OCI-LY7 (cell line): Measurements from ENCODE around the gene HSPD1. TPM values are rescaled to one million over a fixed set of nuclear protein-coding genes. Genes with fewer than 3 reads are reported as not detected.

Experiments used
- BruUV-seq: library from RNA; stranded (reverse); fragments of 400-500 nt; replicated peaks from 2 replicates; lab custom pipeline; 2021; lab: Mats Ljungman, UMichigan
- CTCF ChIA-PET: fragments of 300-600 bp; sonication (Branson Sonifier 250); formaldehyde crosslinking; loops from one replicate; lab custom pipeline; 2022; ENCODE audit warnings: antibody characterized with exemption; ENCODE audit not compliant: unreplicated experiment; lab: Charles Lee
- POLR2A ChIA-PET: fragments of 300-600 bp; sonication (Branson Sonifier 250); formaldehyde crosslinking; loops from one replicate; lab custom pipeline; 2022; ENCODE audit warnings: antibody characterized with exemption; lab: Charles Lee
- DNase-seq: peaks from one replicate; pipeline ENCODE4 v3.0.0-alpha.2; 2015; ENCODE audit warnings: low spot score
- H2AFZ ChIP-seq: fragments of 200-600 bp; sonication (generic), shearing (Covaris generic); 2 replicates; pipeline ENCODE4 v1.6.1; 2014; ENCODE audit warnings: mild to moderate bottlenecking, antibody characterized with exemption, low read length, moderate library complexity
- H3K27ac ChIP-seq: fragments of 200-600 bp; sonication (generic); 2 replicates; pipeline ENCODE4 v1.5.1; 2014; ENCODE audit warnings: mixed run types, low read depth, mild to moderate bottlenecking, moderate library complexity, low read length, inconsistent platforms; ENCODE audit not compliant: poor library complexity, severe bottlenecking
- H3K36me3 ChIP-seq: fragments of 200-600 bp; sonication (generic); 2 replicates; pipeline ENCODE4 v1.6.1; 2014; ENCODE audit warnings: mild to moderate bottlenecking, antibody characterized with exemption, low read length, moderate library complexity, mixed read lengths; ENCODE audit not compliant: insufficient read depth
- H3K4me1 ChIP-seq: fragments of 200-600 bp; sonication (generic); 2 replicates; pipeline ENCODE4 v1.5.1; 2014; ENCODE audit warnings: mild to moderate bottlenecking, low read length; ENCODE audit not compliant: insufficient read depth, poor library complexity, severe bottlenecking
- H3K4me2 ChIP-seq: fragments of 200-600 bp; sonication (generic); 2 replicates; pipeline ENCODE4 v1.6.1; 2014; ENCODE audit warnings: mild to moderate bottlenecking, low read length
- H3K4me3 ChIP-seq: fragments of 200-600 bp; sonication (generic); 2 replicates; pipeline ENCODE4 v1.5.1; 2014; ENCODE audit warnings: mild to moderate bottlenecking, low read depth, low read length; ENCODE audit not compliant: poor library complexity, severe bottlenecking
- H3K79me2 ChIP-seq: fragments of 200-600 bp; sonication (generic); 2 replicates; pipeline ENCODE4 v1.6.1; 2016; ENCODE audit warnings: low read depth, mild to moderate bottlenecking, low read length, moderate library complexity, mixed read lengths; ENCODE audit not compliant: insufficient read depth
- H3K9me2 ChIP-seq: fragments of 200-600 bp; sonication (generic); 2 replicates; pipeline ENCODE4 v1.6.1; 2016; ENCODE audit warnings: mild to moderate bottlenecking, low read length, mixed read lengths; ENCODE audit not compliant: insufficient read depth
- H3K9me3 ChIP-seq: fragments of 200-600 bp; sonication (generic); 2 replicates; pipeline ENCODE4 v1.6.1; 2014; ENCODE audit warnings: mild to moderate bottlenecking, mixed run types, low read length, mixed read lengths
- H4K20me1 ChIP-seq: fragments of 200-600 bp; sonication (generic); 2 replicates; pipeline ENCODE4 v1.6.1; 2014; ENCODE audit warnings: mild to moderate bottlenecking, antibody characterized with exemption, low read length, moderate library complexity, mixed read lengths; ENCODE audit not compliant: insufficient read depth
- CTCF ChIP-seq: fragments of 200-600 bp; sonication (generic); conservative IDR thresholded peaks from 2 replicates; pipeline ENCODE4 v1.5.1; 2014; ENCODE audit warnings: mild to moderate bottlenecking, antibody characterized with exemption, low read length, moderate library complexity, mixed read lengths
- EZH2phosphoT487 ChIP-seq: fragments of 200-600 bp; sonication (generic); IDR thresholded peaks from 2 replicates; pipeline ENCODE4 v1.6.1; 2018; ENCODE audit warnings: low read depth, borderline replicate concordance, mild to moderate bottlenecking, mixed run types, antibody characterized with exemption, low read length, moderate library complexity, mixed read lengths
- intact Hi-C: fragments of 100-400 bp; cut with micrococcal nuclease; formaldehyde crosslinking; loops from one replicate; pipeline ENCODE4 v1.10.0; 2022; ENCODE audit not compliant: unreplicated experiment
- total RNA-seq, 2 experiments: library from RNA; depleted of rRNA in 1 of 2; stranded (reverse); fragments of >200 nt in 1 of 2; shearing (Covaris generic) in 1 of 2; gene quantifications; 2 replicates each; pipeline ENCODE4 v1.2.3, GENCODE V29; 2014 to 2022

Gene HSPD1
- total RNA-seq, 2 experiments from 2014 or later, result 370 to 702 TPM

GRCh38 chr2:197538412-197538811 is 38.8 kb upstream of the HSPD1 start:
- Histone ChIP-seq H3K9me2 (no peaks in the 10 kb centered on the region), H3K4me1 (peaks cover 24% of the 10 kb centered on the region), H3K4me2 (no peak overlapping the region), H3K79me2 (peaks cover 57% of the 10 kb centered on the region; the same call in 1 of the 2 replicates), H2AFZ (no peak overlapping the region), H3K27ac (no peak overlapping the region), H4K20me1 (no peaks in the 10 kb centered on the region), H3K36me3 (peaks cover 96% of the 10 kb centered on the region), H3K9me3 (no peaks in the 10 kb centered on the region), H3K4me3 (no peak overlapping the region)
- intact Hi-C loops, result no loop called here
- TF ChIP-seq EZH2phosphoT487 (no peak), CTCF (no peak)
- no peak for DNase-seq
- BruUV-seq, result no TSS peak
- POLR2A ChIA-PET, result interaction anchor here (0.7 to 1.4 kb wide), 3 partner anchors 13 to 603 kb away, joined by 3 to 5 read pairs (median 4); no protein-coding TSS in a partner anchor
- CTCF ChIA-PET, result no interaction called here

DNA sequence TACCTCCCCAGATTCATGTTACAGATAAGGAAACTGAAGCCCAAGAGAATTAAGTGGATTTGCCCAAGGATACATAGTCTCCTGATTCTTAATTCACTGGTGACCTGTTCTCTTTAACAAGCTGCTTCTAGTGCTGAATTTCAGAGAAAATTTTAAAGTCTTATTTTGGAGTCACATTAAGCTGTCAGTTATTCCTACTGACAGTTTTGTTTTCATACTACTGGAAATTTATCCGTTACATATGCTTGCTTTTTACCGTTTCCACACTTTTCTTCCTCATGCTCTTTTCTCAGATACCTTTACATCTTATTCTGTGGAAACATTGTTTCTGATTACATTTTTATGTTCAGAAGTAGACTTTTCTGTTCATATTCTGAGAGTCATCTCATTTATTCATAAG is 17.5 kb upstream of the HSPD1 start:
- DNase-seq, result no peak
- no TSS peak for BruUV-seq
- Histone ChIP-seq H3K4me3 (peak overlapping the region; percentile 89), H3K27ac (peak overlapping the region; percentile 96), H3K36me3 (peaks cover 52% of the 10 kb centered on the region), H2AFZ (no peak overlapping the region), H3K79me2 (peaks cover 60% of the 10 kb centered on the region), H3K9me2 (no peaks in the 10 kb centered on the region), H3K4me1 (peaks cover 28% of the 10 kb centered on the region), H3K9me3 (peaks cover 21% of the 10 kb centered on the region), H4K20me1 (peaks cover 11% of the 10 kb centered on the region; the same call in 1 of the 2 replicates), H3K4me2 (peak overlapping the region; percentile 80)
- ChIA-PET POLR2A (interaction anchor here (0.6 to 6.6 kb wide), 6 partner anchors 9 to 526 kb away, joined by 4 to 136 read pairs (median 6); partner anchors contain the start of genes HSPD1 and HSPE1), CTCF (interaction anchor here (0.9 kb wide), 1 partner anchor 17 kb away, joined by 3 read pairs; the partner anchor contains the start of genes HSPD1 and HSPE1)
- intact Hi-C loops, result loop anchor here (2.0 to 5.0 kb wide), 3 partner anchors 188 to 310 kb away; partner anchors contain the start of gene MARS2
- TF ChIP-seq EZH2phosphoT487 (no peak), CTCF (no peak)

- TF ChIP-seq EZH2phosphoT487, result no peak
- no peak for TF ChIP-seq CTCF
- Histone ChIP-seq H3K9me2 (no peaks in the 10 kb centered on the region), H3K36me3 (peaks cover 44% of the 10 kb centered on the region), H3K4me3 (peak overlapping the region; percentile 89), H3K79me2 (peaks cover 52% of the 10 kb centered on the region), H2AFZ (0 out of 2 replicates have a peak overlapping the region, but pooled peaks have one; percentile 3), H3K4me1 (peaks cover 28% of the 10 kb centered on the region), H3K27ac (peak overlapping the region; percentile 96), H3K4me2 (peak overlapping the region; percentile 80), H4K20me1 (peaks cover 11% of the 10 kb centered on the region; the same call in 1 of the 2 replicates), H3K9me3 (peaks cover 21% of the 10 kb centered on the region)
- BruUV-seq, result no TSS peak
- intact Hi-C loops, result loop anchor here (2.0 to 5.0 kb wide), 3 partner anchors 188 to 309 kb away; partner anchors contain the start of gene MARS2
- ChIA-PET POLR2A (interaction anchor here (0.6 to 6.6 kb wide), 7 partner anchors 8 to 123 kb away, joined by 3 to 136 read pairs (median 6); partner anchors contain the start of genes HSPD1 and HSPE1), CTCF (interaction anchor here (0.6 to 0.9 kb wide), 3 partner anchors 17 to 210 kb away, joined by 3 to 7 read pairs (median 3); partner anchors contain the start of genes HSPD1 and HSPE1)
- DNase-seq, result peak; percentile 40
Observed at GRCh38 chr2:197516393-197516761, 16.7 kb upstream of the HSPD1 start.
